ENCODE measurements around the gene SSH3.

The SSH3 gene

DNA sequence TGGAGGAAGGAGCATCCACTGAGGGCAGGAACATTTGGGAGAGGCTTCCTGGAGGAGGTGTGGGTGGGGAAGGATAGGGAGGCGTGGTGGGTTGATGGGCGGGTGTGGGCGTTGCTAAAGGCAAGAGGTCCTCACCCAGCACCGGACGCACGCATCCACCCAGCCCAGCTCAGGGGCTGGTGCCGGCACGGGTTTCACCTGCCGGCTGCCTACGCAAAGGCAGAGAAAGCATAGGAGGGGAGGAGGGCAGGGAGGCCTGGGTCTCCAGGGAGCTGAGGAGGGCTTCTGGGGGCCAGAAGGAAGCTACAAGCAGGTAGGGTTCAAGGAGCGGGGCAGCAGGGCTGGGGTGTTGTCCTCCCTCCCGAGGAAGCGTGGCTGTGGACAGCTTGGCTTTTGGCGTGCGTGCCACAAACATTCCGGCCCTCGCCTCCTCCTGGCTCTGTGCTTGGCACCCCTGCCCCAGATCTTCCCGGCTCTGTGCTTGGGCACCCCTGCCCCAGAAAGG lies 7.8 kb downstream of the SSH3 start:
- Histone ChIP-seq H3K9me3 (ENCODE audit: insufficient read depth, low read length) (no peaks in the 10 kb centered on the region), H3K27me3 (ENCODE audit: low read length) (no peaks in the 10 kb centered on the region), H3K4me3 (ENCODE audit: insufficient read depth, low read length, poor library complexity, severe bottlenecking) (no peak overlapping the region), H3K9me2 (replicated peaks; ENCODE audit: insufficient read depth, low read length) (no peaks in the 10 kb centered on the region), H3K79me2 (ENCODE audit: insufficient read depth, low read length) (no peaks in the 10 kb centered on the region), H3K27ac (ENCODE audit: low read depth, low read length) (no peak overlapping the region), H3K9ac (ENCODE audit: low read length) (no peak overlapping the region), H3F3A (ENCODE audit: insufficient read depth) (0 out of 2 replicates have a peak, but pooled peaks cover 5% of the 10 kb centered on the region), H3K36me3 (ENCODE audit: low read length) (no peaks in the 10 kb centered on the region), H4K20me1 (ENCODE audit: low read depth, low read length) (no peaks in the 10 kb centered on the region), H2AFZ (ENCODE audit: low read depth, low read length, severe bottlenecking) (no peak overlapping the region), H3K4me2 (ENCODE audit: low read depth, low read length, poor library complexity, severe bottlenecking) (no peak overlapping the region)
- no peak for TF ChIP-seq EZH2phosphoT487 (conservative IDR thresholded peaks at IDR 0.05; ENCODE audit: low read length)

- TF ChIP-seq EZH2phosphoT487 (conservative IDR thresholded peaks at IDR 0.05; ENCODE audit: low read length): no peak
- TF ChIP-seq CTCF (IDR thresholded peaks at IDR 0.05; ENCODE audit: insufficient read depth, low read length, poor library complexity, severe bottlenecking): no peak
- Histone ChIP-seq H3K79me2 (ENCODE audit: insufficient read depth, low read length) (no peaks in the 10 kb centered on the region), H3K4me3 (ENCODE audit: insufficient read depth, low read length, poor library complexity, severe bottlenecking) (no peak overlapping the region), H3K36me3 (ENCODE audit: low read length) (no peaks in the 10 kb centered on the region), H3F3A (ENCODE audit: insufficient read depth) (0 out of 2 replicates have a peak, but pooled peaks cover 5% of the 10 kb centered on the region), H3K27ac (ENCODE audit: low read depth, low read length) (no peak overlapping the region), H3K9ac (ENCODE audit: low read length) (no peak overlapping the region), H4K20me1 (ENCODE audit: low read depth, low read length) (no peaks in the 10 kb centered on the region), H3K9me2 (replicated peaks; ENCODE audit: insufficient read depth, low read length) (no peaks in the 10 kb centered on the region), H3K4me2 (ENCODE audit: low read depth, low read length, poor library complexity, severe bottlenecking) (no peak overlapping the region), H3K9me3 (ENCODE audit: insufficient read depth, low read length) (no peaks in the 10 kb centered on the region), H2AFZ (ENCODE audit: low read depth, low read length, severe bottlenecking) (no peak overlapping the region), H3K27me3 (ENCODE audit: low read length) (no peaks in the 10 kb centered on the region)
Measured at GRCh38 chr11:67311556-67312082, 8.3 kb downstream of the SSH3 start.

- H3K4me2 ChIP-seq (ENCODE audit: low read depth, low read length, poor library complexity, severe bottlenecking): no peak overlapping the region
- no peak overlapping the region for H3K27ac ChIP-seq (ENCODE audit: low read depth, low read length)
- H3K9ac ChIP-seq (ENCODE audit: low read length): no peak overlapping the region
- H4K20me1 ChIP-seq (ENCODE audit: low read depth, low read length): no peaks in the 10 kb centered on the region
- H3K36me3 ChIP-seq (ENCODE audit: low read length): no peaks in the 10 kb centered on the region
- no peak for TF ChIP-seq EZH2phosphoT487 (conservative IDR thresholded peaks at IDR 0.05; ENCODE audit: low read length)
- no peak for TF ChIP-seq CTCF (IDR thresholded peaks at IDR 0.05; ENCODE audit: insufficient read depth, low read length, poor library complexity, severe bottlenecking)
- H3F3A ChIP-seq (ENCODE audit: insufficient read depth): peaks cover 5% of the 10 kb centered on the region; the same call in 1 of the 2 replicates
- no peak overlapping the region for H3K4me3 ChIP-seq (ENCODE audit: insufficient read depth, low read length, poor library complexity, severe bottlenecking)
- H2AFZ ChIP-seq (ENCODE audit: low read depth, low read length, severe bottlenecking): no peak overlapping the region
- no peaks in the 10 kb centered on the region for H3K9me2 ChIP-seq (replicated peaks; ENCODE audit: insufficient read depth, low read length)
- H3K27me3 ChIP-seq (ENCODE audit: low read length): no peaks in the 10 kb centered on the region
- no peaks in the 10 kb centered on the region for H3K79me2 ChIP-seq (ENCODE audit: insufficient read depth, low read length)
- no peaks in the 10 kb centered on the region for H3K9me3 ChIP-seq (ENCODE audit: insufficient read depth, low read length)
Measured at GRCh38 chr11:67312187-67313021, 9.1 kb downstream of the SSH3 start.

All from SU-DHL-6 (cell line).